HG03432 (cell line): ENCODE measurements around the gene CHST10.
"Not testable (repeated sequence)": the region's sequence is repeated elsewhere in the genome, so short reads cannot be mapped to it uniquely, and the experiment has no call there.

ENCODE experiments used
- ATAC-seq: cut with Tn5 transposase; IDR thresholded peaks from one replicate; pipeline ENCODE4 v1.9.1; 2021; ENCODE audit warnings: mild to moderate bottlenecking, moderate library complexity; ENCODE audit not compliant: unreplicated experiment

CHST10 gene, protein sequence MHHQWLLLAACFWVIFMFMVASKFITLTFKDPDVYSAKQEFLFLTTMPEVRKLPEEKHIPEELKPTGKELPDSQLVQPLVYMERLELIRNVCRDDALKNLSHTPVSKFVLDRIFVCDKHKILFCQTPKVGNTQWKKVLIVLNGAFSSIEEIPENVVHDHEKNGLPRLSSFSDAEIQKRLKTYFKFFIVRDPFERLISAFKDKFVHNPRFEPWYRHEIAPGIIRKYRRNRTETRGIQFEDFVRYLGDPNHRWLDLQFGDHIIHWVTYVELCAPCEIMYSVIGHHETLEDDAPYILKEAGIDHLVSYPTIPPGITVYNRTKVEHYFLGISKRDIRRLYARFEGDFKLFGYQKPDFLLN

GRCh38 chr2:100416935-100417710 lies at the start of gene CHST10:
Gene CHST10 (minus strand): TSS chr2:100417668. CDS start chr2:100406675, 10,993 bp downstream.
- ATAC-seq = peak; percentile 93

DNA sequence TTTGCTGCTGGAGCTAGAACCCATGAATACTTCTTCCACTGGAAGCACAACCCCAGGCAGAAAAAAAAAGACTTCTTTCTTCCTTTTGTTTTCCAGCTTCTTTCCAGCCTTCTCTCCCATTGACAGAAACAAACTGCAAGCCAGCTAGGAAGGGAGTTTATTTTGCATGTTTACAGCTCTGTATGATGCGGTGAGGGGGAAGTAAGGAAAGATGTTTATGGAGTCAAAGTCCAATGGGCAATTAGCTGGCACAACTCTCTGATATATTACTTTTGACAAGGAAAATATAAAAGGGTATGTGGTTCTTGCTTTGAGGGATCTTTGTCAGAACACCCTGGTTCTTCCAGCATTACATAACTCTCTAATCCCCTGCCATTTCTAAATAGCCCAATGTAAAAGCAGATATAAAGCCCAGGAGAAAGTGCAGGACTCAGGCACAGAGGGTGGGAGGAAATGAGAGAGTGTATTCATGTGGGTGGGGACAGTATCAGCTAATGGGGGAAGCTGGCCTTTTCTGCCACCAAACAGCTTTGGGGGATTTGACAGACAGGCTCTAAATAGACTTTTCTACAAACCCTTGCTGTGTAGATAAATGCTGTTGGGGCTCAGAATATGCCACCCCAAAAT lies 43.5 kb upstream of the CHST10 start:
- ATAC-seq = no peak

DNA sequence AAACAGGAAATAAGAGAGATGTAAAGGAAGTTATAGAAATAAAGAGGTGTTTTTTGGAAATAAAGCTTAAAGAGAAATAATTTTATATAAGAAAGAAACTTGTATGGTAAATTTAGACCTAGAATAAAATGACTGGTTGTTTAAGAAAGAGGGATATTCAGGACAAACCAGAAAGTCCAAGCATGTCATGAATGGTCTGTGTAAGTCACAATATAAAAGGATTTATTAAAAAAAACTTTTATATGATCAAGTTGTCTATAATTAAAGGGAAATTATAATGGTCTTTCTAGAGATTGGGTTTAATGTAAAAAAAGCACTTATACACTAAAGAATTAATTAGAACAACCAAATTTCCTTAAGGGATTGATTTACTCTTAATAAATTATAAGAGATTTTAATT lies 38.9 kb upstream of the CHST10 start:
- not testable (repeated sequence) for ATAC-seq

DNA sequence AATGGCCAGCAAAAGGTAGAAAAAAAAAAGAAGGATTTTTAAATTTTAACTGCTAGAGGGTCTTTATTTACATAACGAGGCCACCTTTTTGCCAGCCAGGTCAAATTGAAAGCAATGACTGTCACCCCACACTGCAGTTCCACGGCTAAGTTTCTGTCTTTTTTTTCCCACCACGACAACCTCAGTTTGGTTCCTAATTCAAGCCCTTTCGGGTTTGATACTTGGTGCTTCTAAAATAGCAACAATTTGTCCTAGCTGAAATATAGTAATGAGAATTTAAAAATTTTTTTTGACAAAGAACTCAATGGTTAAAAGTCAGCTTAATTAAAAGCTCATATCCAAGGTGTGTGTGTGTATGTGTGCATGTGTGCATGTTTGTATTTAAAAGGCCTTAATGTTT lies 36.4 kb upstream of the CHST10 start:
- ATAC-seq = no peak

DNA sequence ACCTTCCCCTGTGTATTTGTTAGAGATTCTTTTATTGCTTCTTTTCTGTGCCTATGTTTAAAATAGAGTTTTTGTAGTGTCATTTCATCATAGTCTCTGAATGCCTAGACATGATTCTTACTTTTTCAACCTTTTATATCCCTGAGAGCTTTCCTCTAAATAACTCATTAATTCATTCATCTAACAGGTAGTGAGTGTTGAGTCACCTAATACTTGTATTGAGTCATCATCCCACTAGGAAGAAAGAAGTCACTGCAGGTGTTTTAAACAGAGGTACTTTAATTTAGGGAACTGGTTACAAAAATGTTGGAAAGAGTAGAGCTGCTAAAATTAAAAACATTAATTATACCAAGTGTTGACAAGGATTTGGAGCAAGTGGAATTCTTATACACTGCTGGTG lies 34.3 kb upstream of the CHST10 start:
- ATAC-seq = no peak

- ATAC-seq = no peak
These were observed 33.6 kb upstream of the CHST10 start for GRCh38 chr2:100451092-100451491.

DNA sequence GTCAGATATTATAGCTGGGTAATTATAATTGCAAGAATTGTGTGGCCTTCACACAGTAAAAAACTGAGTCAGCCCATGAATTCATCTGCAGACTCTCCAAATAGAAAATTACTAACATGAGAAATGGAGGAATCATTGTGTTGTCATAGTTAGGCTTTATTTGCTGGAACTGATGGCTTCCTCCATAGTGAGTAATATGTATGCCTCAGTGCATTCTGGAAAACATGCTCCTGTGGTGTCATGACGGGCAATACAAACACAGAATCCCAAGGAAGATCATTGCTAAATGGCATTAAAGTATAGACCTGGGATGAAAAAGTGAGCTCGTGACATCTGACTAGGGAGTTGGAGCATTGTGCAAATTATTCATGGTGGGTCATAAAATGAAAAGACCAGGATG lies 29.2 kb upstream of the CHST10 start:
- ATAC-seq = no peak

DNA sequence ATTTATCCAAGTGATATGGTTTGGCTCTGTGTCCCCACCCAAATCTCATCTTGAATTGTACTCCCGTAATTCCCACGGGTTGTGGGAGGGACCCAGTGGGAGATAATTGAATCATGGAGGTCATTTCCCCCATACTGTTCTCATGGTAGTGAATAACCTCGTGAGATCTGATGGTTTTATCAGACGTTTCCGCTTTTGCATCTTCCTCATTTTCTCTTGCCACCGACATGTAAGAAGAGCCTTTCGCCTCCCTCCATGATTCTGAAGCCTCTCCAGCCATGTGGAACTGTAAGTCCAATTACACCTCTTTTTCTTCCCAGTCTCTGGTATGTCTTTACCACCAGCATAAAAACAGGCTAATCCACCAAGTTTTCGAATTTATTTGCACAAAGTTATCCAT lies 20.3 kb upstream of the CHST10 start:
- no peak for ATAC-seq

DNA sequence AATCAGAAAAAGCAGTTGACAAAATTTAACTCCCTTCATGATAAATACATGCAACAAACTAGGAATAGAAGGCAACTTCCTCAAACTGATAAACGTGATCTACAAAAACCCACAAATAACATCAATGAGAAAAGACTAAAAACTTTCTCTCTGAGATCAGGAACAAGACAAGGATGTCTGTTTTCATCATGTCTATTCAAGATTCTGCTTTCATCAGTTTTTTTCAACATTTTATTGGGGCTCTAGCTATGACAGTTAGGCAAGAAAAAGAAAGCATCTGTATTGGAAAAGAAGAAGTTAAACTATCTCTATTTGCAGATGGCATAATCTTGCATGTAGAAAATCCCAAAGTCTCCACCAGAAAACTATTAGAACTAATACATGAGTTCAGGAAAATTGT lies 12.3 kb upstream of the CHST10 start:
- no peak for ATAC-seq

DNA sequence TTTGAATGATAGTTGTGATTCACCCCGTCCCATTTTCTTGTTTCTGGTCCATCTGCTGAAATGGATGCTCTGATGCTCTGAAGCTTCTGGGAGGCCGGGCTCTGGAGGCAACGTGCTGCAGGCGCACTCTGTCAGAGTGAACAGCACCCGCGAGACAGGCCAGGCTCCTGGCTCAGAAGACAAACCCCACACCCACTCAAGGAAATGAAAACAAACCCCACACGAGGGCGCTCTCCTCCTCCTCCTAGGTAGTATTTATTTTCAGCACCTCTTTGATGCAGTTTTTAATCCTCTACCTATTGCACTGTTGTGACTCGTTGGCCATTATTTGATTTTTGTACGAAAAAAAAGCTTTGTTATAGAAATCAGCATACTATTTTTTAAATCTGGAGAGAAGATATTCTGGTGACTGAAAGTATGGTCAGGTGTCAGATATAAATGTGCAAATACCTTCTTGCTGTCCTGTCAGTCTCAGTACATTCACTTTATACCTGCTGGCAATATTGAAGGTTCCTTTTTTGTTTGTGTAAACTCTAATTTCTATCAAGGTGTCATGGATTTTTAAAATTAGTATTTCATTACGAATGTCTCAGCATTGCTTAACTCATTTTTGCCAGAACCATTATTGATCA lies 10.3 kb upstream of the CHST10 start:
- peak; percentile 64 for ATAC-seq

DNA sequence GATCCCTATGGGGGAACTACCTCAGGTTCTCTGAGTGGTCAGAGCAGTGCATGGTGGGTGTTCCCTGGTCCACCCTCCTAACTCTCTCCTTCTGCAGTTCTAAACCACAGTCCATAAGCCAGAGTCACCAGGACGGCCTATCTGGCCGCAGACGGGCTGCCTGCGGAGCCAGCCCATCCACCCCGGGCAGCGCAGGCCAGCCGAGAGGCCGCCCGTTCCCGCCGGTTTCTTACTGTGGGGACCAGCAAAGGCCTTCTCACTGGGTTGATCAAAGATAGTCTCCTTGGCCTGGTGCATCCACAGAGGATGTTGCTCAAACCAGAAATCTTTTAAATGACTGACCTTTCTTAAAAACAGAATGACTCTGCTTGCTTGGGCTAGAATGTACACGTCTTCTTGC lies 9.6 kb upstream of the CHST10 start:
- ATAC-seq = no peak

- no peak for ATAC-seq
These were observed 8.9 kb upstream of the CHST10 start for GRCh38 chr2:100426384-100426720.

GRCh38 chr2:100425573-100426383 lies 8.3 kb upstream of the CHST10 start:
- no peak for ATAC-seq

GRCh38 chr2:100425107-100425506 lies 7.6 kb upstream of the CHST10 start:
- ATAC-seq = no peak

- ATAC-seq = no peak
These were observed 6.9 kb upstream of the CHST10 start for GRCh38 chr2:100424277-100424875.

GRCh38 chr2:100423631-100424030 lies 6.2 kb upstream of the CHST10 start:
- ATAC-seq = no peak

DNA sequence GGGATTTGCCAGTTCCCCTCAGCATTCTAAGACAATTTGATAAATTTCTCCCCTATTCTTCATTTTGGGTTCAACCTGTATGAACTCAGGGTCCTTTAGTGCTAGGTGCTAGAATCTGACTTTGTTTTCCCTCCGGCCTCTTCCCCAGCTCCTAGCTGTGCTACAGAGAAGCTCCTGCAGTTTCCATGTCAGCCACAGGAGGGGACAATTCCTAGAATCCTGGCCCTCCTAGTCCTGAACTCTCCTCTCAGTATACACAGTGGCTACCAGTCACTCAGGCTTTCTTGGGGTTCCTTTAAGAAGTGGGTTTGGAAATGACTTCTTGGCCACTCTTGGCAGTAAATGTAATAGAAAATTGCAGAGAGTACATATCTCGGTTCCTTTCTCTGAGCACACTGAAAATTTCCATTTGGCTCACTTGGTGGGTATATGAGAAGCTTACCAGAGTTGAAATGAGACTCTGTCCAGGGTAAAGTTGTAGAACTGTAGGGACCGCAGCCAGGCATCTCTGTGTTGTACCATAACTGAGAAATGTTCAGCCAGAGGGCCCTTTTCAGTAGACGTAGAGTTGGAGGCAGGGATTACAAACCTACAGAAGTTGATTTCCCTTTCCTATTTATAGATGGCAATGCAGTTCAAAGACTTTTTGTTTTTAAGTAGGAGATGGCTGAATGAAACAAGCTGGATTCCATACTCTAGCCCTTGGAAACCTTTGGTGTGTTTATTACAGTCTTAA lies 5.0 kb upstream of the CHST10 start:
- no peak for ATAC-seq

DNA sequence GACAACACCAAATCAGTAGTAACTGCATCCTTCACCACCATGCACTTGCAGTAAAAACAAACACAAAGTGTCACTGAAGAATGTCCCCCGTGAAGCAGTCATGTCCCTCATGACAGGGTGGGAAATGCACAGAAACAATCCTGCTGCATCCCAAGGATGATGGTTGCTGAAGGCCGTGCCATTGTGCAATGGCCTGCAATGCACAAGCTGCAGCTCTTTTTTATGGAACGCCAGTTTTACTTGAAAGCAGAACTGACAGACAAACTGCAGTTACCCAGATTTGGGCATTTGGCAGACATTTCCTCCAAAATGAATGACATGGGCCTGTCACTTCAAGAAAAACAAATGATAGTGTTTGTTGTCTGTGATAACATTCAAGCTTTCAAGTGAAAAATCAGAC lies 2.4 kb upstream of the CHST10 start:
- ATAC-seq = no peak

GRCh38 chr2:100418406-100418962 lies 1.0 kb upstream of the CHST10 start:
- ATAC-seq = no peak
